ENCODE measurements around the gene FBXO44. TPM values are rescaled to one million over a fixed set of nuclear protein-coding genes. Genes with fewer than 3 reads are reported as not detected.
A peak's percentile ranks its signal among the peaks of the same experiment; 100 is the strongest.

FBXO44 gene
- total RNA-seq, 1 experiment from 2014 or later, result 19.3 TPM

GRCh38 chr1:11701551-11701961 lies 46.9 kb downstream of the FBXO44 start:
- intact Hi-C loops (cut with micrococcal nuclease; ENCODE audit: unreplicated experiment), result no loop called here
- no TSS peak for BruUV-seq (replicated peaks)
- ChIA-PET CTCF (no interaction called here), POLR2A (ENCODE audit: low non-redundant PET) (no interaction called here)
- TF ChIP-seq EZH2 (IDR thresholded peaks at IDR 0.05; ENCODE audit: borderline replicate concordance, low read depth, low read length, poor library complexity, severe bottlenecking) (no peak), CTCF (conservative IDR thresholded peaks at IDR 0.05; ENCODE audit: low read depth, low read length) (no peak)
- Histone ChIP-seq H3K27me3 (replicated peaks; ENCODE audit: insufficient read depth, low read depth, low read length, poor library complexity) (no peaks in the 10 kb centered on the region), H3K27ac (ENCODE audit: low read depth, low read length, poor library complexity, severe bottlenecking) (peak overlapping the region; percentile 6), H3K9me3 (ENCODE audit: low read depth, low read length, poor library complexity, severe bottlenecking) (no peaks in the 10 kb centered on the region), H3K4me3 (ENCODE audit: low read depth, low read length, poor library complexity, severe bottlenecking) (peak overlapping the region; percentile 37), H3K4me1 (ENCODE audit: insufficient read depth, low read length, poor library complexity, severe bottlenecking) (peaks cover 53% of the 10 kb centered on the region), H3K36me3 (ENCODE audit: insufficient read depth, low read length, poor library complexity, severe bottlenecking) (no peaks in the 10 kb centered on the region)
- peak; percentile 65 for DNase-seq (ENCODE audit: low spot score)

GRCh38 chr1:11701981-11702803 lies 47.5 kb downstream of the FBXO44 start:
- H3K27me3 ChIP-seq (replicated peaks; ENCODE audit: insufficient read depth, low read depth, low read length, poor library complexity), result no peaks in the 10 kb centered on the region
- ChIA-PET CTCF (no interaction called here), POLR2A (ENCODE audit: low non-redundant PET) (no interaction called here)
- BruUV-seq (replicated peaks), result no TSS peak
- no peak overlapping the region for H3K27ac ChIP-seq (ENCODE audit: low read depth, low read length, poor library complexity, severe bottlenecking)
- intact Hi-C loops (cut with micrococcal nuclease; ENCODE audit: unreplicated experiment), result no loop called here
- DNase-seq (ENCODE audit: low spot score), result no peak
- H3K4me3 ChIP-seq (ENCODE audit: low read depth, low read length, poor library complexity, severe bottlenecking), result no peak overlapping the region
- H3K36me3 ChIP-seq (ENCODE audit: insufficient read depth, low read length, poor library complexity, severe bottlenecking), result no peaks in the 10 kb centered on the region
- no peak for TF ChIP-seq CTCF (conservative IDR thresholded peaks at IDR 0.05; ENCODE audit: low read depth, low read length)
- no peaks in the 10 kb centered on the region for H3K9me3 ChIP-seq (ENCODE audit: low read depth, low read length, poor library complexity, severe bottlenecking)
- H3K4me1 ChIP-seq (ENCODE audit: insufficient read depth, low read length, poor library complexity, severe bottlenecking), result peaks cover 55% of the 10 kb centered on the region

GRCh38 chr1:11703357-11704193 lies 48.9 kb downstream of the FBXO44 start:
- Histone ChIP-seq H3K27me3 (replicated peaks; ENCODE audit: insufficient read depth, low read depth, low read length, poor library complexity) (no peaks in the 10 kb centered on the region), H3K4me1 (ENCODE audit: insufficient read depth, low read length, poor library complexity, severe bottlenecking) (peaks cover 60% of the 10 kb centered on the region), H3K9me3 (ENCODE audit: low read depth, low read length, poor library complexity, severe bottlenecking) (no peaks in the 10 kb centered on the region), H3K36me3 (ENCODE audit: insufficient read depth, low read length, poor library complexity, severe bottlenecking) (no peaks in the 10 kb centered on the region), H3K27ac (ENCODE audit: low read depth, low read length, poor library complexity, severe bottlenecking) (no peak overlapping the region), H3K4me3 (ENCODE audit: low read depth, low read length, poor library complexity, severe bottlenecking) (no peak overlapping the region)
- no peak for DNase-seq (ENCODE audit: low spot score)
- no peak for TF ChIP-seq EZH2 (IDR thresholded peaks at IDR 0.05; ENCODE audit: borderline replicate concordance, low read depth, low read length, poor library complexity, severe bottlenecking)
- no peak for TF ChIP-seq CTCF (conservative IDR thresholded peaks at IDR 0.05; ENCODE audit: low read depth, low read length)
- no TSS peak for BruUV-seq (replicated peaks)
- CTCF ChIA-PET, result no interaction called here
- POLR2A ChIA-PET (ENCODE audit: low non-redundant PET), result no interaction called here
- intact Hi-C loops (cut with micrococcal nuclease; ENCODE audit: unreplicated experiment), result no loop called here
